ENCODE results near the gene FN1. TPM values are rescaled to one million over a fixed set of nuclear protein-coding genes. Genes with fewer than 3 reads are reported as not detected.

FN1 gene
- total RNA-seq, 1 donor from 2014 or later, result 3,252 TPM

DNA sequence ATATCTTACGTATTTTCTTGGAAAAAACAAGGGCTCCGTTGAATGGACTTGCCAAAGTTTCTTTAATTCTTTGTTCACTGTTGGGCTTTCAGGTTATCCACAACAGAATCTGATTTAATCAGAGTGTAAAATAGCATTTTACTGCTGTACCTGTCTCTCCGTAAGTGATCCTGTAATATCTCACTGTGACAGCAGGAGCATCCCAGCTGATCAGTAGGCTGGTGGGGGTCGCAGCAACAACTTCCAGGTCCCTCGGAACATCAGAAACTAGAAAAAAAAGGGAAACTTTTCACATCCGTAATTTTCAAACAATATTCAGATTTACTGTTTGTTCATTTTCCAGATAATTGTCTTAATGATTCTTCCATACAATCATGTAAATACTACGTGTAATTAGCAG is 51.2 kb downstream of the FN1 start:
- DNase-seq (ENCODE audit: low spot score), result no peak

DNA sequence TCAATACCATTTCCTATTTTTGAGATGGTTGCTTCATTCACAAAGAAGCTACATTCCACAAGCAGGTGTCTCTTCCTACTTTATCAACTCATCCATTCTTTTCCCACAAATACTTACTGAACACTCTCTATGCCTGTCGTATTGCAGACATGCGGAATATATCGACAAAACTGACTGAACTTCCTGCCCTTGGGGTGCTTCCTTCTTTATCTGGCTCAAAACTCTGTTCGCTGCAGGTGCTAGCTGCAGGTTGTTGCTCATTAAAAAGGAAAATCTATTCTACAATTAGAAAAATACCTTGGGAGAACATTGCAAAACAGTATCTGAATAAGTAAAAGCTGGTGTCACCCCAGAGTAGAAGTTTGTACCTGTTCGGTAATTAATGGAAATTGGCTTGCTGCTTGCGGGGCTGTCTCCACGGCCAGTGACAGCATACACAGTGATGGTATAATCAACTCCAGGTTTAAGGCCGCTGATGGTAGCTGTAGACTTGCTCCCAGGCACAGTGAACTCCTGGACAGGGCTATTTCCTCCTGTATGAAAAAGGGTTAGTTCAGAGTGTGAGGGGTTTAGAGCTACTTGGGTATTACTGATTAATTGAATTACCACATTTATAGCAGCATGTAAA is 52.1 kb downstream of the FN1 start:
- no peak for DNase-seq (ENCODE audit: low spot score)

DNA sequence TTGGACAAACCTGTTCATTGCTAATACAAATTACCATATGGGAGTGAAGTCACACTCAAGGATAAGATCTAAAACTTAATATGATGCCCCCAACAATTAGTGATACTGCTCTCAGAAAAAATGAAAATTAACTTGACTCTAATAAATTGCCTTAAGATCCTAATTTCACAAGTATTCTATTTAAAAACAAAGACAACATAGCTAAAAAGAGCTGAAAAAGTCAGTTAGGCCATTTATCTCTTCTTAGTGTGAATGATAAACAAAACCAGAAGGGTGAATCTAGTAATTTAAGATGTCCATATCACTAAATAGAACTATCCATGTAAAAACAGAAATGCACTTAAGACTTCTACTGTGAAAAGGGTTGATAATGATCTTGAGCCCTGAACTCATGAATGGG is 53.4 kb downstream of the FN1 start:
- no peak for DNase-seq (ENCODE audit: low spot score)

DNA sequence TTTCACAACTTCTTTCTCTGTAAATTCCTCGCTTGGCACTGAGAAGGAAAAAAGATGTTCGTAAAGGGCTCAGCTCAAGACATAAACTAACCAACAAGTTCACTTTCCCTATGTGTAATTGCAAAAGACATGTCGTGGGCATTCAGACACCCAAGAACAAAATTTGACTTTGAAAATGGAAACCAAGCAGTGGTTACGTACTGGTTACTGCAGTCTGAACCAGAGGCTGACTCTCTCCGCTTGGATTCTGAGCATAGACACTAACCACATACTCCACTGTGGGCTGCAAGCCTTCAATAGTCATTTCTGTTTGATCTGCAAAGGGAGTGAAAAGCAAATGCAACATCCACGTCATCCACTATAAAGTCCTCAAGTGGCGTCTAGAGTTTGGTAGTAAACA is 53.9 kb downstream of the FN1 start:
- DNase-seq (ENCODE audit: low spot score), result no peak

DNA sequence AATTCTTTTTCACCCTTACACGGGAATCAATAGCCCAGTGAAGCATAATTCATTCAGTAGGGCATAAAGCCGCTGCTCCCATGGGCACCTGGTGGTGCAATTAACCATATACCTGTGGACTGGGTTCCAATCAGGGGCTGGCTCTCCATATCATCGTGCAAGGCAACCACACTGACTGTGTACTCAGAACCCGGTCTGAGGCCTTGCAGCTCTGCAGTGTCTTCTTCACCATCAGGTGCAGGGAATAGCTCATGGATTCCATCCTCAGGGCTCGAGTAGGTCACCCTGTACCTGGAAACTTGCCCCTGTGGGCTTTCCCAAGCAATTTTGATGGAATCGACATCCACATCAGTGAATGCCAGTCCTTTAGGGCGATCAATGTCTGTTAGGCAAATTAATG is 55.2 kb downstream of the FN1 start:
- DNase-seq (ENCODE audit: low spot score), result no peak

DNA sequence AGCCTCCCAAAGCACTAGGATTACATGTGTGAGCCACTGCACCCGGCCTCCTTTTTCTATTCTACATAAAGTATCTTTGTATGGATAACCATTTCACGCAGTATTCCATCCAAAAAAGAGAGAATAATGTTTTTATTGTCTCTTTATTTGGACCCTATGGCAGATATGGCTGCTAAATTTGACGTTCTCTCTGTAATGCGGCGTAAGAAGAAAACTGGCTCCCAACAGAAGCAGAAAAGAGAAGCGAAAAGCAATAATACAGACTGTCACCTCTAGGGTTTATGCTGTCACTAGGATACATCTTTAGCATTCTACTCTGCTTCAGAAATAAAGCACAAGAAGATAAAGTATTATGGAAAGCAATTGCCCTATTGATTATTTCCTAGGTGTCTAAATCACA is 55.9 kb downstream of the FN1 start:
- DNase-seq (ENCODE audit: low spot score), result no peak

DNA sequence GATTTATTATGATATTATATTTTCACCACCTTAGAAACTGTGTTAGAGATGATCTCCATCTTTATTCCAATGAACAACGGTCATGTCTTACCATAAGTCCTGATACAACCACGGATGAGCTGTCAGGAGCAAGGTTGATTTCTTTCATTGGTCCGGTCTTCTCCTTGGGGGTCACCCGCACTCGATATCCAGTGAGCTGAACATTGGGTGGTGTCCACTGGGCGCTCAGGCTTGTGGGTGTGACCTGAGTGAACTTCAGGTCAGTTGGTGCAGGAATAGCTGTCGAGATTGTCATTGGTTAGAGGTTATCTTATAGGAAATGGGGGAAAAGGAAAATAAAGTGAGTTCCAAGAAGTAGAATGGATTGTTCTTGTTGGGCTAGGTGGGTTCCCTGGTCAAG is 56.8 kb downstream of the FN1 start:
- no peak for DNase-seq (ENCODE audit: low spot score)

DNA sequence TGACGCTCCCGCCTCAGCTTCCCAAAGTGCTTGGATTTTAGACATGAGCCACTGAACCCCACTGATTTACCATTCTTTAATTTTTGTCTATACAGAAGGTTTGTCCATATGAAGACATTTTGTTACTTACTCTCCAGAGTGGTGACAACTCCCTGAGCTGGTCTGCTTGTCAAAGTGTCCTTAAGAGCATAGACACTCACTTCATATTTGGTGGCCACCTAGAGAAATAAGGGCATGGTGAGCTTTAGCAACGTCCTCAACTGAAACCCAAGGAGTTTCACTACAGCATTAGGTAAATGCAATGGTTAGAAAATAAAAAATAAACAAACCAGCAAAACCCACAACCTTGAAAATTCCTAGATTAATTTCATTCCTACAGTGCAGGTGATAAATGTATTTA is 57.8 kb downstream of the FN1 start:
- DNase-seq (ENCODE audit: low spot score), result no peak

DNA sequence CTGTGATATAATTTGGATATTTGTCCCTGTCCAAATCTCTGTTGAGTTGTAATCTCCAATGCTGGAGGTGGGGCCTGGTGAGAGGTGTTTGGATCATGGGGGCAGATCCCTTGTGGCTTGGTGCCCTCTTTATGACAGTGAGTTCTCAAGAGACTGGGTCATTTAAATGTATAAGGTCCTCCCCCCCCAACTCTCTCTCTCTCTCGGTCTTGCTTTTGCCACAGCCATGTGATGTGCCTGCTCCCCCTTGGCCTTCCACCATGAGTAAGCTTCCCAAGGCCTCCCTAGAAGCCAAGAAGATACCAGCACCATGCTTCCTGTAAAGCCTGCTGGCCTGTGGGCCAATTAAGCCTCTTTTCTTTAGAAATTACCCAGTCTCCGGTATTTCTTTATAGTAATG is 58.6 kb downstream of the FN1 start:
- DNase-seq (ENCODE audit: low spot score), result no peak

DNA sequence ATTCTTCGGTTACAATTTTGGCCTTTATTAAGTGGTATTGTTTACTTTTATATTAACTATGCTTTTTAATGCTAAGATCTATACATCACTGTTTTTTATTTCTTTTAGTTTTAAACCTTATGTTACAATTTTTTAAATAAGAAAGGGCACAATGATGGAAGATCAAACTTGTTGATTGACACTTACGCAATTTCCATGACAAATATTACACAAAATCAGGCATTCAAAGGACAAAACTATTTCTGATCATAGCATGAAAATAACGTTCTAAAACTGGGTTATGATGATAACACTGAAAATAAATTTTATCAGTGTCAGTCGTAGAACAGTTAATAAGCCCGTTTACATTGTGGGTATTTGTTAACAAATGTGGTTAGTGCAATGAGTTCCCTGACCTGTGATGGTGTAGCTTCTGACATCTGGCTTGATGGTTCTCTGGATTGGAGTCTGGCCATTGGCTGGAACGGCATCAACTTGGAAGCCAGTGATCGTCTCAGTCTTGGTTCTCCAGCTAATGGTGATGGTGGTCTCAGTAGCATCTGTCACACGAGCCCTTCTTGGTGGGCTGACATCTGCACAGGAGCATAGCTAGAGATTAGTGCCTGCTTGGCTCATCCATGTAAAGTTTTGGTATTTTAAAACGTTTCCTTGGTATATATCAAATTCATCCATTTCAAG is 59.6 kb downstream of the FN1 start:
- no peak for DNase-seq (ENCODE audit: low spot score)

DNA sequence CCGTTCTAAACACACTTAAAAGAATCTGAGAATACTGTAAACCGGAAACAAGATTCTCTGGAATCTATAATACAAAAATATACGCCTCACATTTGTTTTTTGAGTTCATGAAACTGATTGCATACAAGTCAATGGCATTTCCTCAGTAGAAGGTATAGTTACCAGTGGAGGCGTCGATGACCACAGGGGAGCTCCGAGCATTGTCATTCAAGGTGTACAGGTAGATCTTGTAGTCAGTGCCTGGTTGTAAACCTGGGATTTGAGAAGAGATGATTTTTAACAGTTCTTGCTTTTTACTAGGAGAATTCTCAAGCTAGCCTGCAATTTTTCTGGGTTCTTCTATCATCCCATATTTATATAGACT is 60.4 kb downstream of the FN1 start:
- no peak for DNase-seq (ENCODE audit: low spot score)

DNA sequence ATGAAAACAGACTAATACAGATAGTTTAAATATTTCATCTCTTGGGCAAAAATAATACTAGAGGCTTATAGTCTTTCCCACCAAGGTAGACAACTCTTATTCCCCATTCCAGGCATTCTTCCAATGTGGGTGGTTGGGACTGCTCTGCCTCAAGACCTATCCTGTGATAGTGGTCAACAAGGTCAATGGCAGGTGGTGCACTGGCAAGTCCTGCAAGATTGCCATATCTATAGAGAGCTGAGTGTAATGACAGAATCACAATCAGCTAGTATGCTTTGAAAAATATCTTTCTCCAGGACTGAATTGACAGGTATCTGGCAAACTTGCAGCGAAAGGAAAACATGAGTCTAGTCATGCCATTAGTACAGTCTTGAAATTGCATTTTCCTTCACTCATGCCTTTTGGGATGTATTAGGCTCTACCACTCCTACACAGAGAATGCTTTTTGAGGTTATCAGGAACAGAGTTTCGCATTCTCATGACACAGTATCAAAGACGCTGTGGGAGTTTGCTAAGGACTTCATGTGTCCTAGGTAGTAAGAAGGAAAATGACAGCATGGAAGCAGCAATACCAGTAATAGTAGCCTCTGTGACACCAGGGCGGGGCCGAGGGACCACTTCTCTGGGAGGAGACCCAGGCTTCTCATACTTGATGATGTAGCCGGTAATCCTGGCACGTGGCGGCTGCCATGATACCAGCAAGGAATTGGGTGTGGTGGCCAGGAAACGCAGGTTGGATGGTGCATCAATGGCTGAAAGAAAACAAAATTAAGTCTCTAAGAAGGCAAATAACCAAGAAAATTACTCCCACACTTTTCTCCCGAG is 61.0 kb downstream of the FN1 start:
- DNase-seq (ENCODE audit: low spot score), result no peak

DNA sequence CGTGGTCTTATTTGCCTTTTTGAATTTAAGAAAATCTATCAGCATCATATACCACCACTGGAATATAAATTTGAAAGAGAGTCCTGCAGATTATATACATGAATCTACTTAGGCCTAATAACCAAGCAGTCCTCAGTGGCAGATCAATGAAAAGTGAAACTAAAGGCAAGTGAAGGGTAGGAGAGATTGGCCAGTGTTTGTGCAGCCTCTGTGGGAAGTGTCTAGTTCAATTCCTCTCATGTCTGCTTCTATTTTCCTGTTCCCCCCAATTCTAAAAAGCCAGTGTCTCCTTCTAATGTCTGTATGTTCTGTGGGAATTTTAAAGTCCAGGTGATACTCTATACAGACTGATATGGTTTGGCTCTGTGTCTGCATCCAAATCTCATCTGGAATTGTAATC is 61.9 kb downstream of the FN1 start:
- no peak for DNase-seq (ENCODE audit: low spot score)

DNA sequence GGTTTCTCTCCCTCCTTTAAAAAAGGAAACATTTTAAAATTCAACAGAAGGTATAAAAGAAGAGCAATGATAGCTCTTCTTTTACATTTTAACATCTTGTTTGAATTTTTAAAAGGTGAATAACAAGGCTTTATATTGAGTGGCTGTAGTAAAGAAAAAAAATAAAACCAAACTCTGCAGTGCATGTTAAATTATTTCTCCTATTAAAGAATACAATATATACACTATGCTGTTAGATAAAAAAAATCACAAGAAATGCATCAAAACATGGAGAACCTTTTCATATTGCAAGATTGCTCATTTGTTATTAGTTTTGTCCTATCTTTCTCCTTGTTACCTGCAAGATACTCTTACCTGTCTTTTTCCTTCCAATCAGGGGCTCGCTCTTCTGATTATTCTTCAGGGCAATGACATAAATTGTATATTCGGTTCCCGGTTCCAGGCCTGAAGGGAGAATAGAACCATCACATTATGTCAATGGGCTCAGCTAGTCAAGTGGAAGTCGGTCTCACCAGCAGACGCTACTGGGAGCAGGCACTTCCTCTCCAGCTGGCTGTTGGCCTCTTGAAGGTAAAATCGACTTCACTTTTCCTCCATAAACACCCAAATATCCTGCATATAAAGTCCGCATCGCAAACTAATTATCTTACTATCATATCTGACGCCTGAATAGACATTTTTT is 62.8 kb downstream of the FN1 start:
- DNase-seq (ENCODE audit: low spot score), result no peak

DNA sequence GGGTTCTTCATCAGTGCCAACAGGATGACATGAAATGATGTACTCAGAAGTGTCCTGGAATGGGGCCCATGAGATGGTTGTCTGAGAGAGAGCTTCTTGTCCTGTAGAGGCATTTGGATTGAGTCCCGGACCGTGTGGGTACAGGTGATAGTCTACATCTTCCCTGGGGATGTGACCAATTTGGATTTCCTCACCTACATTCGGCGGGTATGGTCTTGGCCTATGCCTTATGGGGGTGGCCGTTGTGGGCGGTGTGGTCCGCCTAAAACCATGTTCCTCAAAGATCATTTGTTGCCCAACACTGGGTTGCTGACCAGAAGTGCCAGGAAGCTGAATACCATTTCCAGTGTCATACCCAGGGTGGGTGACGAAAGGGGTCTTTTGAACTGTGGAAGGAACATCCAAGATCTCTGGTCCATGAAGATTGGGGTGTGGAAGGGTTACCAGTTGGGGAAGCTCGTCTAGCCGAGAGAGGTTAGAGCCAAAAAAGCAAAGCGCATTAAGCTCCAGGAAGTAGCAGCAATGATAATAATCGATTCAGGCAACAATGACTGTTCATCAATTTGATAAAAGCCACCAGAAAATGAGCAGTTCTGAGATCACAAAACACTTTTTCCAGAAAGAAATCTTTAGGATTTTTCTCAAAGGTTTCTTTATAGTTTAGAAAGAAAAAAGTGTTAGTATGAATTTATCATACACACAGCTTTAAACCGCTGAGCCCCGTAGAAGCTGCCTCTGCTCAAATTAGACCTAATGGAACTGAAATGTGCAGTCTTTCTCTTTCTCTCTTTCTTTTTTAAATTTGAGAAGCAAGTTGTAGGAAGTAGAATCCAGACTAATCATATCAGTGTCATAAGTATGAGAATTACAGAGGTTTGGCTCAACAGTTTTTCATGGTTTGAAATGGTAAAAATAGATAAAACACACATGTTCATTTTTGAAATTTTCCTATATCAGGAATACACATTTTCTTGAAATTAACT is 63.7 kb downstream of the FN1 start:
- DNase-seq (ENCODE audit: low spot score), result no peak

DNA sequence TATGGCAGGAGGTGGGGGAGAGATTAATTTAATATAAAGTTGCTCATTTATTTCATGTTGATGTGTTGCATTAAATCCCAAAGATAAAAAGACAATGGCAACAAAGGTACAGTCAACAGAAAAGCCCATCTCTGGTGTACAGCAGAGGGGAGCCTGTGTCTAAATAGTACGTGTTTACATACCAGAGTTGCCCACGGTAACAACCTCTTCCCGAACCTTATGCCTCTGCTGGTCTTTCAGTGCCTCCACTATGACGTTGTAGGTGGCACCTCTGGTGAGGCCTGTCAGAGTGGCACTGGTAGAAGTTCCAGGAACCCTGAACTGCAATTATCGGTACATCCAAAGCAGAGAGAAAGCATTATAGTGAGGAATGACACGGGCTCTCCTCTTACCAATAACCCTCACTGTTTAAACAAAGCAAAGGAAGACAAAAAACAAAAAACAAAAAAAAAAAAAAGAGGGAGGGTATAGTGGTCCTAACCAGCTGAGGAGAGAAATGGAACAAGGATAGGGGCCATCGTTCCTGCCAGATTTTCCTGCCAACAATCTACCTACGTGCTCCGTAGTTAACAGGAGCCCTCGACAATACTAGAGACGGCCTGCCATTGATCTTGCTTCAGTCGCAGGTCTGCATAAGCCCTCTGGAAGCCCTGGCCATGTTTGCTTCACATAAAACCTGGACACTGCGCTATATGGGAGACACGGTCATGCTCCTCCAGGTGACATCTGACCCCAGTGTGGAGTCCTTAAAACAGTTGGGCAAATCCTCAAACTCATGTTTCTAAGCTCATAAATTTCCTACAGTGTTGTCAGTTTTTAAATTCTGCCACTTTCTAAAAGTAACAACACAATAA is 65.5 kb downstream of the FN1 start:
- DNase-seq (ENCODE audit: low spot score), result no peak

DNA sequence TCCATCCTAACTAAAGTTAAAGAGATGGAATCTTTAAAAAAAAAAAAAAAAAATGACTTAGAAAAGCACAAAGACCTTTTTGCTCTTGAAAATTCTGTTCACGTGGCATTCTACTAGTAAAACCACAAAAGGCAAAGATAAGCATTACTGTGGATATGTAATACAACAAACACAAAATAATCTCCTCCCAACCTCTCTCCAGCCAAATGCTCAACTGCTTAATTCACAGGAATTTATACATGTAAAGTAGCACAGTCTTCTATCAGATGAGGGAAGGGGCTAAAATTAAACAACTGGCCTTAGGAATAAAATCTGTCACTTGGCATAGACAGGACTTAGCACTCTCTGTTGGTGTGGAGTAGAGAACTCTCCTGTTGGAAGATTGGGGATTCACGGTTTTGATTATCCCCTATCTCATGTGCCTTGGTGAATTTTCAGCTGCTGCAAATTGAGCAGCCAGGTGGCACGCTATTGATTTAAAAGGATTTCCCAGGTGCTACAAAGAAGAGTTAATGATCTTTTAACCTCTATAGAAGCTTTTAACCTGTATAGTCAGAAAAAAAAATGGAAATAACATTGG is 66.6 kb downstream of the FN1 start:
- no peak for DNase-seq (ENCODE audit: low spot score)

DNA sequence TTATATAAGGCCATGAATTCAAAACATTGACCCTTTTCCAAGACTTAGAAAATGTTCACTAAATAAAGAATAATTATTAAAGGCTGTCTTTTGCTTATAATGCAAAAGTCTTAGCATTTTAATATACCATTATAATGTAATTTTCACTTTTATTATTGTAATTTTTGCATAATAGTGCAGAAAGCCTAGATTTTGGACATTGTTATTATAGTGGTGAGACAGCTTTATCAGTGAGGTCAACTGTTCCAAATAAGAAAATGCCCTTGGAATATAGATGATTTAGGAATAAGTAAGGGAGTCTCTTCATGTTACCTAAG is 67.4 kb downstream of the FN1 start:
- DNase-seq (ENCODE audit: low spot score), result no peak

DNA sequence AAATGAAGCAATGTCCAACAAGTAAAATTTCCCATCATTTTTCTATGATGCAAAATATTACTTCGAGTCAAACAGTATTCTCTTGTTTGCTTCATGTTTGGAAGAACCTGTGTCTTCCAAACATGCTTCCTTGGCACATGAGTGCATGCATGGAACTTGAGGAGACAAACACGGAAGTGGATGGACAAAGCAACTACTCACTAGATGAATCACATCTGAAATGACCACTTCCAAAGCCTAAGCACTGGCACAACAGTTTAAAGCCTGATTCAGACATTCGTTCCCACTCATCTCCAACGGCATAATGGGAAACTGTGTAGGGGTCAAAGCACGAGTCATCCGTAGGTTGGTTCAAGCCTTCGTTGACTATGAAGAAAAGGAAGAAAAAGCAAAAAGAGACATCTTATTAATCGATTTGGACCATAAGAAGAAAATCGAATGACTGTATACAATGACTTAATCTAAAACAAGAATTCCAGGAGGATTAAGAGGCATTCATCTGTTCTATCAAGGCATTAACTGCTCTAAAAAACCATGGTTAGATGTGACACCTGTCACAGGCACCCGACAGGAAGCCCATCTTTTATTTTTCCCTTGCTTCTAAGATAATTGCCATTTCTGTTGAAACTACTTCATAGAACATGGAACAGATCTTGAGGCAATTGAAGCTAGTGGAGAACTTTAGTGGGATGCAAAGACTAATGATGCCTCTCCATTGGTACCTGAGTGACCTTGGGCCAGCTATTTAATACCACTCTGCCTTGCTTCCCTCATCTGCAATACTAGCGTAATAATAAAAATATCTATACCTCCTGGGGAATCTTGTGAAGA is 68.0 kb downstream of the FN1 start:
- no peak for DNase-seq (ENCODE audit: low spot score)
